ENCODE data around the gene JAM3. TPM values are rescaled to one million over a fixed set of nuclear protein-coding genes. Genes with fewer than 3 reads are reported as not detected.
"Not testable (repeated sequence)": the region's sequence is repeated elsewhere in the genome, so short reads cannot be mapped to it uniquely, and the experiment has no call there.

JAM3 gene
- total RNA-seq, 1 experiment from 2014 or later = 152 TPM

DNA sequence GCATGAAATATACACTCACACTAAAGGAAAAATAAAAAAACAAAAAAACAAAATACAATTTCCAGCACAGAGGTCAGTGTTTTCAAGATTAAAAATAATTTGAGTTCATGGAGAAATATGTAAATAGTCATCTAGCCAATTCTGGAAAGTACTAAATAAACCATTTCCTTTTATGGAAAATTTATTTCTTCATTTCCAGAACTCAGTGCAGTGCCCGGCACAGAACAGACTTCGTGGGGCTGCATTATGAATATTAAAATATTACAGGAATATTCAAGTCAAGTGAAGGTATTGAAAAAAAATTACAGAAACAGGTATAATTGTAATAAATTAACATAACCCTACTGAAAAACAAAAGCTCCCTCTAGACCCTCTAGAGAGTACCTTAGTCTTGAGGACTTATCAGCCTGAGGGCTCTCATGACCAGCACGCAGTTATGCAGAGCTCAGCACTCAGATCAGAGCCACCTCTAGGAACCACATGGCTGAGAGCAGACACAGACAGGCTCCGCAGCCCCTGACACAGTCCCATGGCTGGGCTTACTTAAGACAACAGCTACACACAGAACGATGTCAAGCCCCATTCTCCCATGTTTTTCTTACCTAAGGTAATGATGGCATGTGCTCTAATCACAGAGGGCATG lies 109.3 kb downstream of the JAM3 start:
- no peak for DNase-seq (ENCODE audit: low read depth)

DNA sequence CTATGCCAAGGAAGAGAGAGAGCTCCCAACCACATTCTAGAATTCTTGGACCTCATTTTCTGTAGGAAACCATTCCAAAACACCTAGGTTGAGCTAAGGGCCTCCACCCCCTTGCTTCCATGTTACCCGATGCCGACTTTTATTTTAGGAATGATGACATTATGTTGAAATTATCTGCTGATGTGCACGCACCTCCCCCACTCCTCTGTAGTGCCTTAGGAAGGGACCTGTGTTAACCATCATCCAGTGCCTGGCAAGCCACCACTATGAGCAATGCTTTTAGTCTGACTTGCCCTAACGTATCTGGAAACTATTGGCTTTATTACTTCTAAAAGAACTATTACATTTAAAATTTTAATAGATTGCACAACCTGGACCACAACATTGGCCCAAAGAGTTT lies 112.8 kb downstream of the JAM3 start:
- no peak for DNase-seq (ENCODE audit: low read depth)

DNA sequence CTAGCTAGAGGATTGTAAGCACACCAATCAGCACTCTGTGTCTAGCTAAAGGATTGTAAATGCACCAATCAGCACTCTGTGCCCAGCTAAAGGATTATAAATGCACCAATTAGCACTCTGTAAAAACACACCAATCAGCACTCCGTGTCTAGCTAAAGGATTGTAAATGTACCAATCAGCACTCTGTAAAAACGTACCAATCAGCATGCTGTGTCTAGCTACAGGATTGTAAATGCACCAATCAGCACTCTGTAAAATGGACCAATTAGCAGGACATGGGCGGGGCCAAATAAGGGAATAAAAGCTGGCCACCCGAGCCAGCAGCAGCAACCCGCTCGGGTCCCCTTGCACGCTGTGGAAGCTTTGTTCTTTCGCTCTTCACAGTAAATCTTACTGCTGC lies 119.2 kb downstream of the JAM3 start:
- DNase-seq (ENCODE audit: low read depth) = not testable (repeated sequence)

DNA sequence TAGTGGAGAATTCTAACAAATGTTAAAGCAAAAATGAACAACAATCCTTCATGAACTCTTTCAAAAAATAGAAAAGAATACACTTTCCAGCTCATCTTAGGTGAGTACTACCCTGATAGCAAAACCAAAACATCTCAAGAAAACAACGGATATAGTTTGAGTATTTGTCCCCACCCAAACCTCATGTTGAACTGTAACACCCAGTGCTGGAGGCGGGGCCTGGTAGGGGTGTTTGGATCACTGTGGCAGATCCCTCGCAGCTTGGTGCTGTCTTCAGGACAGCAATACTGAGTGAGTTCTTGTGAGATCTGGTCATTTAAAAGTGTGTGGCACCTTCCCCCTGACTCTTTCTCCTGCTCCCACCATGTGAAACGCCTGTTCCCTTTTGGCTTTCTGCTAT lies 127.9 kb downstream of the JAM3 start:
- DNase-seq (ENCODE audit: low read depth) = no peak

DNA sequence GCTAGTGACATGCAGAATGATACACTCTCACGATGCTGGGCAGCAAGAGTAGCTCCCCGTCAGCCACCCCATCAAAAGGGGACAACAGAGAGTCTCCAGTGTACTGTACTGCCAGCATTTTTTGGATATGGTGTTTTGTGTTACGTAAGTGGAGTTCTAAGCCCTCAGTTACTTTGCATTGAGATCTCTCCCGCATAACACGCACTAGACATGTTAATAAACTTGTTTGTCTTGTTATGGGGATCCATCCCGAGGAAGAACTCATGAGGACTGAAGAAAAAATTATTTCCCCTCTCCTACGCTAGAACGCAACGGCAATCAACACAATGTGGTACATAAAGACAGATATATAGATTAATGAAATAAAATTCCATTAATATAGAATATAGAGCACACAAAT lies 130.7 kb downstream of the JAM3 start:
- DNase-seq (ENCODE audit: low read depth) = no peak

DNA sequence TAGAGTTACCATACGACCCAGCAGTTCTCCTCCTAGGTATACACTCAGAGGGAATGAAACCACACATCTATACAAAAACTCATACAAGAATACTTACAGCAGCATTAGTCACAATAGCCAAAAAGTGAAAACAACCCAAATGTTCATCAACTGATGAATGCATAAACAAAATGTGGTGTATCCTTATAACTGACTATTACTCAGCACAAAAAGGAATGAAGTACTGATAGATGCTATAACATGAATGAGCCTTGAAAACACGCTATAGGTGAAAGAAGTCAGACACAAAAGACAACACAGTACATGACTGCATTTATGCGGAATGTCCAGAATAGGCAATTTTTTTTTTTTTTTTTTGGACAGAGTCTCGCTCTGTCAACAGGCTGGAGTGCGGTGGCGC lies 131.8 kb downstream of the JAM3 start:
- DNase-seq (ENCODE audit: low read depth) = no peak

Other genes starting within 250 kb of the JAM3 start
- not detected in 2 replicates for gene SPATA19, start 223.6 kb upstream of the JAM3 start, total RNA-seq (2014; rRNA removed)
- under 0.01 and 0.19 TPM in 2 replicates for gene IGSF9B, start 112.1 kb upstream of the JAM3 start, total RNA-seq (2014; rRNA removed)
- 30.6 and 38.9 TPM in 2 replicates for gene NCAPD3, start 154.9 kb downstream of the JAM3 start, total RNA-seq (2014; rRNA removed)
- 35.8 and 39.6 TPM in 2 replicates for gene VPS26B, start 155.6 kb downstream of the JAM3 start, total RNA-seq (2014; rRNA removed)
- gene THYN1, start 184.3 kb downstream of the JAM3 start, total RNA-seq (2014; rRNA removed) = 48.4 and 52.4 TPM in 2 replicates
- 23.4 and 25.2 TPM in 2 replicates for gene ACAD8, start 184.5 kb downstream of the JAM3 start, total RNA-seq (2014; rRNA removed)
- not detected in 2 replicates for gene GLB1L3, start 207.3 kb downstream of the JAM3 start, total RNA-seq (2014; rRNA removed)